ENCODE results near the gene SREBF2. TPM values are rescaled to one million over a fixed set of nuclear protein-coding genes. Genes with fewer than 3 reads are reported as not detected.

The SREBF2 gene
- total and polyA plus RNA-seq, 2 donors (not counting 3 experiments of a cell fraction or from before 2014, with no cell fraction given) = 101 to 136 TPM

DNA sequence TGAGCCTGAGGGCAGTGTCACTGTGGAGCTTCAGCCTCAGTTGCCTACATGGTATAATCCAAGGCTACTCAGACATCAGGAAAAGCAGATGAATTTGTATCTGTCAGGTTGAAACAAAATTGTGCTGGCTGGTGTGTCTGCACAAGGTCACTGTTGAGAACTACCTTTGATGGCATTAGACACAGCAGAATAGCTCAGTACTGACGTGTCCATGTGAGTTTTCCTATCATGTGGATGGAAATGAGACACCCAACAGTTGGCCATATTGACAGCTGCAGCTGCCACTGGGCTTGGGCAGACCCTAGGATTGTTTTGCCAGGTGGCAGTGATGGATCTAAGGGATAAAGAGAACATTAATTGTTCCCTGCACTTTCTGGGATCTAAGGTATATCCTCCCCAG lies 16.7 kb upstream of the SREBF2 start:
- CTCF ChIA-PET = no interaction called here
- BruUV-seq (replicated peaks) = no TSS peak

GRCh38 chr22:41816871-41817270 lies 16.0 kb upstream of the SREBF2 start:
- no peaks in the 10 kb centered on the region for H3K9me1 ChIP-seq (replicated peaks; ENCODE audit: control insufficient read depth, extremely low read depth, insufficient read depth, low read length)
- CTCF ChIA-PET = no interaction called here
- no peaks in the 10 kb centered on the region for H3K36me3 ChIP-seq (ENCODE audit: control insufficient read depth in 2 of 2, extremely low read depth in 1 of 2, insufficient read depth in 2 of 2, low read length in 2 of 2)
- no peaks in the 10 kb centered on the region for H3K4me1 ChIP-seq (ENCODE audit: control insufficient read depth, extremely low read depth, insufficient read depth, low read length)
- no peaks in the 10 kb centered on the region for H3K9me3 ChIP-seq (replicated peaks; ENCODE audit: control insufficient read depth, insufficient read depth, low read length)
- H3K4me2 ChIP-seq (ENCODE audit: insufficient read depth, low read length) = no peak overlapping the region
- no peaks in the 10 kb centered on the region for H3K79me2 ChIP-seq (ENCODE audit: control insufficient read depth, insufficient read depth, low read length)
- intact Hi-C loops (cut with micrococcal nuclease) = no loop called here
- dilution Hi-C loops (cut with MboI; ENCODE audit: extremely low pct_ligation_motif_present, low sequenced_read_pairs) = no loop called here
- H4K20me1 ChIP-seq (replicated peaks; ENCODE audit: control insufficient read depth, extremely low read depth, insufficient read depth, low read length) = no peaks in the 10 kb centered on the region
- no peak for FAIRE-seq
- H2AFZ ChIP-seq (ENCODE audit: low read depth, low read length) = no peak overlapping the region
- no peak overlapping the region for H3K9ac ChIP-seq (replicated peaks; ENCODE audit: extremely low read depth, insufficient read depth, low read length)
- no peak for DNase-seq (ENCODE audit: low read depth, low spot score)
- TF ChIP-seq MYC (IDR thresholded peaks at IDR 0.05; ENCODE audit: low read depth, low read length) (no peak), JUN (IDR thresholded peaks at IDR 0.05; ENCODE audit: borderline replicate concordance, insufficient read depth, insufficient read length, low read depth) (no peak)
- POLR2A ChIA-PET = no interaction called here
- H3K27me3 ChIP-seq (ENCODE audit: control insufficient read depth in 2 of 2, insufficient read depth in 2 of 2, low read length in 2 of 2) = no peaks in the 10 kb centered on the region
- no peak overlapping the region for H3K27ac ChIP-seq (ENCODE audit: insufficient read depth, low read depth, low read length)
- H3K4me3 ChIP-seq (replicated peaks in 1 of 3; ENCODE audit: insufficient read depth in 1 of 3, low read depth in 1 of 3, low read length in 3 of 3) = no peak overlapping the region
- BruUV-seq (replicated peaks) = no TSS peak

More for the DNA sequence above, 16.7 kb upstream of the SREBF2 start:
- TF ChIP-seq POLR2A (IDR thresholded peaks at IDR 0.05; ENCODE audit: low read depth, low read length) (no peak), POLR2AphosphoS5 (IDR thresholded peaks at IDR 0.05; ENCODE audit: insufficient read depth, low read depth, low read length) (no peak), GATA2 (IDR thresholded peaks at IDR 0.05; ENCODE audit: insufficient read depth, insufficient read length, low read depth, low read length) (no peak)
- POLR2A ChIA-PET = no interaction called here
- H3K9me3 ChIP-seq (replicated peaks; ENCODE audit: control insufficient read depth, insufficient read depth, low read length) = no peaks in the 10 kb centered on the region
- no peaks in the 10 kb centered on the region for H3K27me3 ChIP-seq (ENCODE audit: control insufficient read depth in 2 of 2, insufficient read depth in 2 of 2, low read length in 2 of 2)
- no peaks in the 10 kb centered on the region for H4K20me1 ChIP-seq (replicated peaks; ENCODE audit: control insufficient read depth, extremely low read depth, insufficient read depth, low read length)
- no peaks in the 10 kb centered on the region for H3K4me1 ChIP-seq (ENCODE audit: control insufficient read depth, extremely low read depth, insufficient read depth, low read length)
- no peak for FAIRE-seq
- H3K79me2 ChIP-seq (ENCODE audit: control insufficient read depth, insufficient read depth, low read length) = no peaks in the 10 kb centered on the region
- no peak overlapping the region for H2AFZ ChIP-seq (ENCODE audit: low read depth, low read length)
- H3K9ac ChIP-seq (replicated peaks; ENCODE audit: extremely low read depth, insufficient read depth, low read length) = no peak overlapping the region
- H3K27ac ChIP-seq (ENCODE audit: insufficient read depth, low read depth, low read length) = no peak overlapping the region
- H3K4me2 ChIP-seq (ENCODE audit: insufficient read depth, low read length) = no peak overlapping the region
- dilution Hi-C loops (cut with MboI; ENCODE audit: extremely low pct_ligation_motif_present, low sequenced_read_pairs) = no loop called here
- intact Hi-C loops (cut with micrococcal nuclease) = no loop called here
- DNase-seq (ENCODE audit: low read depth, low spot score) = no peak
- H3K9me1 ChIP-seq (replicated peaks; ENCODE audit: control insufficient read depth, extremely low read depth, insufficient read depth, low read length) = no peaks in the 10 kb centered on the region
- no peak overlapping the region for H3K4me3 ChIP-seq (replicated peaks in 1 of 3; ENCODE audit: insufficient read depth in 1 of 3, low read depth in 1 of 3, low read length in 3 of 3)
- H3K36me3 ChIP-seq (ENCODE audit: control insufficient read depth in 2 of 2, extremely low read depth in 1 of 2, insufficient read depth in 2 of 2, low read length in 2 of 2) = no peaks in the 10 kb centered on the region

Measured in endothelial cell of umbilical vein (primary cell).